ENCODE measurements around the gene PIEZO2.

DNA sequence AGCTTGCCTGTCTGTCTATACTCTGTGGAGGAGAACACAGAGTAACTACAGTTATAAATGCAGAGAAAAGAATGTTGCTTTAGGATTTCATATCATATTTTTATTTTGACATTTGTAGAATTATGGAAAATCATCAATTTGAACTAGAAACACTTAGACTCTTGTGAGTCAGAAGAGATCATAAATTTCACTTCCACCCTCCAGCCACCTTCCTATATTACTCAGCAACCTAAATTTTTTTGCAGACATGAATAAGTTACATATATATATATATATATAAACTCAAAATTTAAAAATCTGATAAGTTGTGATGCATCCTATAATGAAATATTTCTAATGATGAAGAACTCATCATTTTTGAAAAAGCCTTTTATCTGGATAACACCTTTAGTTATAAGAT, 172.3 kb downstream of the PIEZO2 start:
- TF ChIP-seq EZH2 (IDR thresholded peaks at IDR 0.05), result no peak
- no peak for TF ChIP-seq POLR2AphosphoS5 (IDR thresholded peaks at IDR 0.05; ENCODE audit: borderline replicate concordance, low read depth, low read length)
- no peak for TF ChIP-seq FOXP2 (optimal IDR thresholded peaks at IDR 0.05; ENCODE audit: control extremely low read depth, extremely low read length, insufficient read depth)

Measured in SK-N-MC (cell line).